ENCODE results near the gene TRAPPC3L.

The TRAPPC3L gene

DNA sequence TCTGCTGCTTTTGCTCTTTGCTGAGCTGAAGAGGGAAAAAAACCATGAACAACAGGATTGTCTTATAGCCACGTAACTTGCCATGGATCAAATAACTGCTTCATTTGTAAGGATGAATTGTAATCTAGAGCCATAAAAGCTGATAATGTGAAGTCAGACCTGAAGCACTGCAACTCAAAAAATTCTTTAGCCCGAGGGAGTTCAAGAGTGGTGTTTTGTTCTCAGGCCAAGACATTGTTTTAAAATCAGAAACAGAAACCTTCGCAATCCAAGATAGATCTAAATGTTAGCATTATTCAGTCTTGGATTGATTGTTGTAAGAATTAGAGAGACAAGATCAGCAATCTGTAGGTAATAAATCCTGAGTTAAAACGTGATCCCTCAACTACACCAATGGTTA is at the start of gene TRAPPC3L:
TSS of gene TRAPPC3L (minus strand) at position 34 of the 400 bp plus-strand sequence. CDS start 170 bp downstream, outside the sequence.
- DNase-seq: no peak

DNA sequence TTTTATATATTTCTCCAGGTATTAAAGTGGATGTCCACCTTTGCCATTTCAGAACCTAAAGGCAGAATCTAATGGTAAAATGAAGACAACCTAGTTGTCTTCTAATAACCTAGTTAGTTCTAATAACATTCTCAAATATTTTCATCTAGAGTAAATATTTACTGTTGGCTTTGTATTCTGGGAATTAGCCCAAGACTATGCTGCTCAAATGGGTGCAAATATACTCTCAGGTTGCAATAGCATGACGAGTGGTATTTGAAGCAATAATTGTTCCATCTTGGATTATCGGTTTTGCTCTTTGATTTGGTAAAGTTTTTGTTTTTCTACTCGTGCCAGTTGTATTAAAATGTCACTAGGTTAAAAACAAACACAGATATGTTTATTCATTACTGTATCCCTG is 49.8 kb upstream of the TRAPPC3L start:
- DNase-seq: no peak

DNA sequence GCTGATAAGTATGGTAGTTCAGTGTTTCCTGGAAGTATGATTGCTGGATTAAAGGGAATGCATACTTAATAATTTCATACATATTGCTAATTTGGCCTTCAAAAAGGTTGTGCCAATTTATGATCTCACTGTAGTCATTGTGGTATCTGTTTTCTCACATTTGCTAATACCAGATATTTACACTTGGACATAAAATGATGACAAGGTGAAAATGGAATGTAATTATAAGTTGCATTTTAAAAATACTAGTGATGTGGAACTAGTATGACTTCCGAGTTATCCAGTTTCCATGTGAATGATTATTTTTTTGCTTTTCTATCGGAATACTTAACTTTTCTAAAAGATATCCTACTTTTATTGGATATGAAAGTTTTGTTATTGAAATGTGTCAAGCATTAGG is 41.3 kb upstream of the TRAPPC3L start:
- DNase-seq: no peak

DNA sequence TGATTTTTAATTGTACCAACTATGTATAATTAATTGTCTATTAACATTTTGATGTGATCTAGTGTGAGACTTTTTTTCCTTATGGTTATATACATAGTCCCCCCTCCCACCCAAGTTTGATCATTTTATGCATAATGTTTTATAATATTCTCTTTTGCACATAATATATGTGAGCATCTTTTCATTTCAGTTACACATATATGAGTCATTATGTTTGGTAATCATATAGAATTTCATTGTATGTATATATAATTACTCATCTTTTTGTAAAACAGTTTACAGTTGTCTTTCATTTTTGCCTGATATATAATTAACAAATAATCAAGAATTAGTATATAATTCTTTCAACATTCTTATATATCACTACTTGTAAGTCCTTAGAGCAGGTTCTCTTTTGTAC is 40.8 kb upstream of the TRAPPC3L start:
- DNase-seq: no peak

DNA sequence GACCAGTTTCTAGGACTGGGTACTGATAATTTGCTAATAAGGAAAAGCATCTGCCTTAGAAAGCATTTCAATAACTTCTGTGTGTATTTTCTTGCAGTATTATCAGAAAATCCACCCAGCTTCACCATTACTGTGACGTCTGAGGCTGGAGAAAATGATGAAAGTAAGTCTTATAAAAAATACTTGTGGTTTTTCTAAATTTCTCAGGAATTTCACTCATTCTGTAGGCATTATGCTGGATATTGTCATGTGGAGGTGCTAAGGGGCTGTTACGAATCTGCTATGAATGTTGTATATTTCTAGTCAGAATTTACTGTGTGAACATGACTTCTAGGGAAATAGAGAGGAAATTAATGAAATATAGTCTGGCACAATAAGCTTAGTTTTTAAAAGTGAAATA is 34.7 kb upstream of the TRAPPC3L start:
- DNase-seq: no peak

DNA sequence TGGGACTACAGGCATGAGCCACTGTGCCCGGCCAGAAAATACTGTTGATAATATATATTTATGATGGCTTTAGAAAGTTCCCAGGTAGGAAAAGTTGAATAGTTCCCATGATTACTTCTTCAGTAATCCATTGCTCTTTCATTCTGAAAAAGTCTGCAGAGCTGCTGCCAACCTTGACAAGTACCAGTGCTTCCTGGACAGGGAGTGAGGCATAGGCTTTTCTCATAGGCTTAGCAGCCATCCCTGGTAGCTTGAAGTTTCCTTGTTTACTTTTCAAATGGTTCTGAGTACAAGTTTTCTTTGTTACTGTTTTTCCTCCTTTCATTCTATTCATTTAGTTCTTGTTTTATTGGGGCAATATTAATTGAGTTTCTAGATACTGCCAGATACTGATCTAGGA is 33.7 kb upstream of the TRAPPC3L start:
- DNase-seq: no peak

DNA sequence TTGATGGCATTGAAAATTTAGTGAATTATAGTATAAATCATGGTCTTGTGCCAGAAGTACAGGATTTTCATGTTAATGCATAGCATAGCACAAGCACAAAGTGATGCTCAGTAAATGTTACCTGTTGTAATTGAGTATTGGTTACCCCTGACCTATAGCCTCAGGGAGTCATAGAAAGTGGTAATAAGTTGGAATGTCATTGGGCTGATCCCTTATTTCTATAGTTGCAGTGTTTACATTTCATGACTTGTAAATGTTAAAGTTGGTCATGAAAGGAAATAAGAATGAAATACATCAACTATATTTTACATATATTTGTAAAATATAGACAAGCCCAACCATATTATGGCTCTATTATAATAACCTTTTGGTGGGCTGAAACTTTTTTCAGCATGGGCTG is 32.9 kb upstream of the TRAPPC3L start:
- no peak for DNase-seq

DNA sequence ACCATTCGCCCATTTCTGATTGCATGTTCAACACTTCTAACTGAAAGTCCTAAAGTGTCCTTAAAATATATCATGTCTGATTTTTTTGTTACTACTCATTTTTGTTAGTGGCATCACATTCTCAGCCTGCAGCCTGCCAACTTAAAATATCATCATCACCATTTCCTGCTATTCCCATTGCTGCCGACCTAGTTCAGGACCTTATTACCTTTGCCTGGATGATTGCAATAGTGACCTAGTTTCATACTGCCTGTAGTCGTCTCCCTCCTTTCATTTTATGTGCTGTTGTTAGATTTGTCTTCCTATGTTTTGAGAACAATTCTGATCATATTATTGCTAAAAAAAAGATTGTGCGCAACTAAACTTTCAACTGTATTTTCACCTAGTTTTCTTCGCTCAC is 32.0 kb upstream of the TRAPPC3L start:
- DNase-seq: no peak

DNA sequence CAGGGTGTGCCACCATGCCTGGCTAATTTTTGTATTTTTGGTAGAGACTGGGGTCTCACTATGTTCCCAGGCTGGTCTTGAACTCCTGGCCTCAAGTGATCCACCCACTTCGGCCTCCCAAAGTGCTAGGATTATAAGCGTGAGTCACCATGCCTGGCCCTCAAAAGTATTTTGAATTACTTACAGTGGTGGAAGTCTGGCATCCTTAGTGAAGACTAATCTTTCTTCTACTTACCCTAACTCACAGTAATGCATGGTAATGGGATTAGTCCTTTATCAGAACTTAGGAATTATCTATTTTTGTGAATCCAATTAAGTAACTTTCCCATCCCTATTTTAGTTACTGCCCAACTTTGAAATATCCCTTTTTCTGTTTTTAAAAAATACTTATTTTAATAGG is 29.7 kb upstream of the TRAPPC3L start:
- DNase-seq: no peak

DNA sequence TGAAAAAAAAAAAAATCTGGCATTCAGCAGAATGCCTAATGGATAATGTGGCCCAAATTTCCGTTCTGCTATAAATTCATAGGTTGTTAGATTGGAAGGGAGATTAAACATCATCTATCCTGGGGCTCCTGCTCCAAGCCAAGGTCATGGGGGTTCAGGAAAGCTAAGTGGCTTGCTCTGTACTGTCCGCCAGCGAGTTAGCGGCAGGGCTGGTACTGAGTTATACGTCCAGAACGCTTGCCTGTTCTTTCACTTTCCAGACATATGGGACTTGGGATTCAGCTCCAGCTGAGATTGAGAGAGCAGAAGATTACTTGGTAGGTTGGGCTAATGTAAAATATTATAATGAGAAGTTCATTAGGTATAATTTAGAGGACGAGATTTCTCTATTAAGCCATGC is 26.7 kb upstream of the TRAPPC3L start:
- DNase-seq: no peak

DNA sequence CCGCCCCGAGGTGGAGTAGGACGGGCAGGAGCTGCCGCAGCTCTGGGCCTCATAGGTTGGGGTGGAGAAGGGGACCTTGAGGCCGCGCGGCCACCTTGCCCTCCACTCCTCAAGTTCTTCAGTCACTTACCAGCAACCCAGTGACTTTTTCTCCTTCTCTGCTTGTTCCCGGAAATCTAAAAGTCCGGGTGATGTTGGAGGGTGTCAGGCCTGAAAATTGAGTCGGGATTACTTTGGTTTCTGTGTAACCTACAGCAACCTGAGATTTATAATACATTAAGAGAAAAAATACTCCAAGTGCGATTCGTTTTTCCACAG is 26.2 kb upstream of the TRAPPC3L start:
- no peak for DNase-seq

DNA sequence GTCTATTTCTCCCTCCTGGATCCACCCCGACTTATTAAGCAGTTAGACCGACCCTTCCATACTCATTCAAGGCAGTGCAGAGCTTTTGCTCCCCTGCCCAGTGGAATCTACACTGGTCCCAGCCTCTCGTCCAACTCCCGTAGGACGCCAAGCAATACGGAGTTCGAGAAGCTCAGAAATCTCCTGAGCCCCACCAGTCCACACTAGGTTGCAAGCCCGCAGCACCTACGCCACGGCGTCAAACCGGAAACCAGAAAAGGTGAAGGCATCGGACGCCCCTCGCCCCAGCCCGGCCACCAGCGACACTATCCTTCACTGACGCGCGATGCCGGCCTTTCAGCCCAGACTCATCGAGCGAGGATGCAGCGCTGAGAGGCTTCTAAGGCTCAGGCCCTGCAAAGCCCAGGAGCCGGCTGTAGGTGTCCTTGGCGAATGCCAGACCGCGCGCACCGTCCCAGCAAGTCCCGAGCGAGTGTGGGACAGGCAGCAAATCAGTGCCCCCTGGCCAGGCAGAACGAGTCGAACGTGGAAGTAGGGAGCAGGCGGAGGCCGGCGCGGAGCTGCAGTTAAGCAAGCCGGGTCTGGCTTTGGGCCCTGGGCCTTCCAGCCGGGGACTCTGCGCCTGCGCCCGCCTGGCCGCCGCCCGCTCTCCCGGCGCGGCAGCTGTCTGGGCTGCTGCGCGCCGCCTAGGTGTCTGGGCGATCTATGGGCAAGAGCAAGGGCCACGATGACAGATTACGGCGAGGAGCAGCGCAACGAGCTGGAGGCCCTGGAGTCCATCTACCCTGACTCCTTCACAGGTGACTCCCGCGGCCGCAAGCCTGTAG is 25.6 kb upstream of the TRAPPC3L start, which contains the start of gene RWDD1:
TSS of gene RWDD1 (plus strand) at position 649 of the 827 bp plus-strand sequence. CDS start at position 728, 79 bp downstream.
- peak; percentile 98 for DNase-seq

DNA sequence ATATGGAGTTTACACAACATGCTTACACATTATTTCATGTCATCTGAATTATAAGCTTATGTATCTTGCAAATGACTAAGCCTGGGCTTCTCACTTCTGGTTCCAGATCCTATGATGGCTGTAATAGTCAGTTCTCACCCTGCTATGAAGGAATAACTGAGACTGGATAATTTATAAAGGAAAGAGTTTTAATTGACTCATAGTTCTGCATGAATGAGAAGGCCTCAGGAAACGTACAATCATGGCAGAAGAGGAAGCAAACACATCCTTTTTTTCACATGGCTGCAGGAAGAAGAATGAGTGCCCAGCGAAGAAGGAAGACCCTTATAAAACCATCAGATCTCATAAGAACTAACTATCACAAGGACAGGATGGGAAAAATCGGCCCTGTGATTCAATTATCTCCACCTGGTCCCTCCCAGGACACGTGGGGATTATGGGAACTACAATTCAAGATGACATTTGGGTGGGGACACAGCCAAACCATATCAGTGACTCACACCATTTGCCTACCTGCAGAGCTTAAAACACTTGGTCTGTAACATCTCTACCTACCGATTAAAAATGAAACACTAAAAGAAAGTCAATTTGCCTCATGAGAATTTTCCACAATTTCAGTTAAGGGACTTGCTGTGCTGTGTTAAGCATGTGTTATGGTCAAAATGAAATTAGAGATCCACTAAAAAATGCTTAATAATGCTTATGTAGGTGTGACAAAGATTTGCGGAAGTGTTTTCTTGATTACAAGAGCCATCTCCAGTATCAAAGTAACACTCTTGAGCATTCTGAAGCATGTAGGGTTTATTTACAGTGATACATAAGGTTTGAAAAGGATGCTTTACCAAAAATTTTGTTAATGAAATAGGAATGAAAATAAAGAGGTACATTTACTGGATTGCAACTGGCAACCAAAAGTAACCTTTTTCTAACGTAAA is 23.6 kb upstream of the TRAPPC3L start:
- no peak for DNase-seq

DNA sequence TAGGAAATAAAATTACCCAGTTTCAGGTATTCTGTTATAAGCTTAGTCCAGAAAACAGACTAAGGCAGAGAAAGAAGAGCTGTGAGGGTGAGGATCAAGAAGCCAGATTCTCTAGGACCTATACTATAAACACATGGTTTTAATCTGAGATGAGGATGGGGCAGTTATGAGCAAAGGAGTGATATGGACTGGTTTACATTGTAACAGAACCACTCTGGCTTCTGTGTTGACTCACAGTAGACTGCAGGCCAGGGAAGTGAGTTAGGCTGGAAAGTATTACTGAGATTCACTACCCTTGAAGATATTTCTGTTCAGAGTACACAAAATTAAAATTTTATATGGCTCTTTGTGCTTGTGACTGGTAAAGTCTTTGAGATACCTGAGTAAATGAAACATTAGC is 22.6 kb upstream of the TRAPPC3L start:
- no peak for DNase-seq

DNA sequence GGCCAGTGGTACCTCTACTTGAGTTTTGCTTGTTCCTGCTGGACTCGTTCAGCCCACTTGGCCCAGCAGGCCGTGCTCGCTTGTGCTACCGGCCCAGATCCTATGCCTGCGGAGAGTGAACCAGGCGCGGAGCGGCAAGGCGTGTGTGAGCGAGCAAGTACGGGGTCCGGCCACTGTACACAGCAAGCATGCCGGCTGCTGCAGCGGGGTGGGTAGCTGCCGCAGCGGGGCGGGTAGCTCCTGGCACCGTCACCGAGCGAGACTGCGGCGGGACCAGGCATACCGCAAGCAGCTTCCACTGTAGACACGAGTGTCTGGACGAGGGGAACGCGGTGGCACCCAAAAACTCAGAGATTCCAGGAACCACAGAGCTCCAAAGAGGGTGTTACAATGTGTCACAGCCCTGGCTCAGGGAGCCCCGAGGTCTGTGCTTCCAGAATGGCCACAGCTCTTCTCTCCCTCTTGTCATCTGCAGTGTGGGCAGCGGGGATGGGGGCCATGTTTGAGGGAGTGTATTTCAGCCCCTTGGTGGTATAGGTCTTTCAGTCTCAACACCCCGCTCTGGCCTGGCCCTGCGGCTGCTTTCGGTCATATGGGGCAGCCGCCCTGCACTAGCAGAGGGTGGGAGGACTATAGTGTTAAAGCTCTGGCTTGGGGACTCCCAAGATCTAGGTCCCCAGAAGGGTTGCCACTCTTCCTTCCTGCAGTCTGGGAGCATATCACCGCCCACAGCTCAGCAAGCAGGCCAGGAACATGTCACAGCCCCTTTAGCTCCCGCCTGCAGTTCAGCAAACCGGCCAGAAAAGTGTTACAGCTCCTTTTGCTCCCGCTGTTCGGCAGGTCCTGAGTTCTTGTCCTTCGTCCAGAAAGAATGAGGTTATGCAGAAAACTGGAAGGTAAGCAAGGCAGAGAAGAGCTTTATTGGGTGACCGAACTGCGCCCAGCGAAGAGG is 19.7 kb upstream of the TRAPPC3L start:
- no peak for DNase-seq

DNA sequence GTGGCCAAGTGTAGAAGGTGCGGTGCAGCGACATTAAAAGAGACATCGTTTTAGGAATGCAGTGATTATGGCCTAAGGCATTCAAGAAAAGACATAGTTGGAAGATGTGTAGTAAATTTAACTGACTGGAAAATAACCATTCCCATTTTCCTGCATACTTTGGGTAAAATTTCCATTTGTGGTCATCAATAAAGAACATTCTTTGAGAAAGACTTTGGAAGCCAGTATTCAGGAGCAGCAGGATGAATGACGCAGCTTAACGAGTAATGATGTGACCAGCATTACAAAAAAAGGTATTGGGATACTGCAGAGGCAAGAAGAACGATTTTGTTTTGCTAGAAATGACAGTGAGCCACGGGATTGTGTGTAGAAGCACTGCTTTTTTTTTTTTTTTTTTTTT is 18.8 kb upstream of the TRAPPC3L start:
- DNase-seq: no peak

DNA sequence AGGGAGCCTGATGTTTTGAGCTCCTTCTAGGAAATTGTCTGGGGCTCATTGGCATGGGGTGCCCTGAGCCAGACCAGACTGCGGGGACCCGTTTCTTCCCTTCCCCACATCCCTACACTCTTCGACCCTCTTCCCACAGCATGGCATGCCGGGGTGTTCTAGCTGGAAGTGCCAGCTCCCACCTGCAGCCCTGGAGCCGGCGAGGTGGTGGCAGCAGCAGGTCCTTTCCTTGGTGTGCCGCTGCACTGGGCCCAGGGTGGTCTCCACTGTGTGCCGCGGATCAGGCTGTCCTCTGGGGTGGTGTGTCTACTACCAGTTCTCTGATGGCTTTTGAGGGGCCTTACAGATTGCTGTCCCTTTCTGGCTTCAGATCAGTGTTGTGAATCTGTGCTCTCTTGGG is 18.3 kb upstream of the TRAPPC3L start:
- no peak for DNase-seq

DNA sequence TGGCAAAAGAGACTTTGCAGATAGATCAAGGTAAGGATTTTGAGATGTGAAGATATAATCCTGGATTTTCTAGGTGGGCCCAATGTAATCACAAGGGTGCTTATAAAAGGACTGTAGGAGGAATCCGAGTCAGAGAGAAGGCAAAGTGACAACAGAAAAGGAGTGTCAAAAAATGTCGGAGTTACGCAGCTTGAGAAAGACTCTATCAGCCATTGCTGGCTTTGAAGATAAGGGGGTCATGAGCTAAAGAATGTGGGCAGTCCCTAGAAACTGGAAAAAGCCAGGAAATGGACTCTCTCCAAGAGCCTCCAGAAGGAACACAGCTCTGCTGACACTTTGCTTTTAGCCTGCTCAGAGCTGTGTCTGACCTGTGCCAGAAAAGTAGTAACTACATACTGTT is 17.1 kb upstream of the TRAPPC3L start:
- no peak for DNase-seq

DNA sequence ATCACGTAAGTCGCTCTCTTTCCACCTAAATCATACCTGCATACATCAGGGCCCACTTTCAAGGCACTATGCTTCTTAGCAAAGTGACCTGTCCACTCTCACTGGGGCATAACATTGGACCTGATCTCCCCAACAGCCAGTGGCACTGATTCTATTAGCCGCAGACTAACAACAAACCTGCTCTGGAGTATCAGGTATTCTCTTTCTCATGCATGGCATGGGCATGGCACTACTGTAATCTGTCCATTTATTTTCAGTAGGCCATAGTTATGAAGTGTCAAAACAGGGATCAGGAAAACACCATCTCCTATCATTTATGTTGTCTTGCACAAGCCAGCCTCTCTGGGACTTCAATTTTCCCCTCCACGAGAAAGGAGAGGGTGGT is 16.5 kb upstream of the TRAPPC3L start:
- no peak for DNase-seq

DNA sequence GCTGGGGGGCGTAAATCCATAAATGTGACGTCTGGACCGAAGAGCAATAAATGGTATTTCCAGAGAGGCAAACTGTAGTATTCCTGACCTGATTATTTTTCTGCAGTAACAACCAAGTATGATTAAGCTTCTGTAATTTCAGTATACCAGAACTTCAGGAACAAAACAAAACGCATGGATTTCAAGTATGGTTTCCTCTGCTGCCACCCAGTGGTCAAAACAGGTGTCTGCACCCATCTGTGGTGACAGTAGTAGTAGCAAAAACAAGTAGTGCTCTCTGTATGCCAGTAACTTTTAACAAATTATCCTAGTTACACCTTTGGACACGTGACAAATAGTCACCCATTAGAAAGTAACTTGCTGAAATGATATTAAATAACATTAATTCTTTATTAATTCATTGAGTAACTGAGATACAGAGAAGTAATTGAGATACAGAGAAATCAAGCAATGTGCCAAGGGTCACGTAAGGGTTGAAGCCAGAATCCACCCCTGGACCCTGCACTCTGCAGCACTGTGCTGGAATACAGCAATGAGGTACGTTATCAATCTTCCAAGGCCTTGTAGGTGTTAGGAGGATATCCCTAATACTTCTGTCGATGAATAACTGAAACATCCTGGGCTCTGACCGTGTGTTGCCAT is 16.0 kb upstream of the TRAPPC3L start:
- DNase-seq: peak; percentile 48

DNA sequence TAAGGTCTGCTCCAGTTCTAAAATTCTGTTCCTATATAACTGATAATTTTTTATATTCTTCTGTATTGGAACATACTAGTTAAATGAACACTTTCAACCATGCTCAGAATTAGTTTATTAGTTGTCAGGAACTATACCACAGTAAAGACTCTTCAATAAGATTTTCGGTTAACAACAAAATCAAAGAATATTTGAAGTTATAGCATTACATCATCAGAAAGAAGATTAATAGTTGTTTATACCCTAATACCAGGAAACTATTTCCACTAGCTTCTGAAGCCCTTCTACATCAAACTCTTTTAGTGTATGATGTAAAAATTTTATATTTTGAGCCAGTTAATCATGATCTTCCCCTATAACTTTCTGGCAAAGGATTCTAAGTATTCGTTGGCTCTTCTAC is 14.6 kb upstream of the TRAPPC3L start:
- no peak for DNase-seq

DNA sequence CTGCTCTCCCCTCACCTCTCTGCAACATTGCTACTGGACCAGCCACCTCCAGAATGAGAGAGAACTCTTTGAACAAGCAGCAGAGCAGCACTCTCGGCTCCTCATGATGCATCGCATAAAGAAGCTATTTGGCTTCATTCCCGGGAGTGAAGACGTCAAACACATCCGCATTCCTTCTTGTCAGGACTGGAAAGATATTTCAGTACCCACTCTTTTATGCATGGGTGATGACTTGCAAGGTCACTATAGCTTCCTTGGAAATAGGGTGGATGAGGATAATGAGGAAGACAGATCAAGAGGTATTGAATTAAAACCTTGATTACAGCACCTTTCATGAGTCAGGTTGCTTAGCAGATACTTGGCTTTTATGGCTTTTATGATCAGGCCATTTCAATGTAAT is 12.4 kb upstream of the TRAPPC3L start:
- DNase-seq: peak; percentile 41

Measured in T1000 (cell line).